Measurements from ENCODE around the gene SH2D2A.
"Not testable (repeated sequence)": the region's sequence is repeated elsewhere in the genome, so short reads cannot be mapped to it uniquely, and the experiment has no call there.

The SH2D2A gene

DNA sequence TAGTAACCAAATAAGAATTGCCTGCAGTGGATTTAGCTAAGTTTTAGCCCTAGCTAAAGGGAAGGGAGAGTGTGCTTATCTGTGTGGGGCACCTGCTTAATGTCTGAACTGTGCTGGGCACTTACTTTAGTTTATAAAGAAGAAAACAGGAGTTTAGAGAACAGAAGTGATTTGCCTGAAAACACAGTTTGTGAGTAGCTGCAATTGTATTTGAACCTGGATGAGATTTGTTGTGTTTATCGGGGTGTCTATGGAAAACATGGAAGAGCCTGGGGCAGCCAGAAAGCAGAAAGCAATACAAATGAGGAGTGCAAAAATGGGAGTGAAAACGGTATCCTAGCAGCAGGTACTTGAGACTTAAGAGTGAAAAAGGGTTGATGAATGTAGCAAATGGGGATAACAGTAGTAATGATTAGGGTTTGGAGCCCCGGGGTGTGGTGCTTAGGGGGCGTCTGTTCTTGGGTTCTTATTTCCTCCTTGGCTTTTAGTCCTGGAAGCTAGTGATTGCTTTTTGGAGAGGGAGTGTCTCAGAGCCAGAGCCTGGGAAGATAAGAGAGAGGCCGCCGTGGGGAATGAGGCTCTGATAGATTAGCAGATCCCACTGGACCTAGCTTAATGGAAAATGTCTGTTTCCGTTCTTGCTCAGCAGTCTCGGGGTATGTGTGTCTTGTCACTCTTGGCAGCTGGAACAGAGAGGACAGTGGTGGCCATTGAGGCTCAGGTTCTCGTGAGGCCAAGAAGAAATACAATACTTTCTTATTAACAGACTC, 43.7 kb downstream of the SH2D2A start:
- peak; percentile 52 to 68 for DNase-seq
- no peak for TF ChIP-seq POLR2A (IDR thresholded peaks at IDR 0.05; ENCODE audit: low read length)
- no peak for TF ChIP-seq GATA1 (IDR thresholded peaks at IDR 0.05; ENCODE audit: low read depth, low read length)

DNA sequence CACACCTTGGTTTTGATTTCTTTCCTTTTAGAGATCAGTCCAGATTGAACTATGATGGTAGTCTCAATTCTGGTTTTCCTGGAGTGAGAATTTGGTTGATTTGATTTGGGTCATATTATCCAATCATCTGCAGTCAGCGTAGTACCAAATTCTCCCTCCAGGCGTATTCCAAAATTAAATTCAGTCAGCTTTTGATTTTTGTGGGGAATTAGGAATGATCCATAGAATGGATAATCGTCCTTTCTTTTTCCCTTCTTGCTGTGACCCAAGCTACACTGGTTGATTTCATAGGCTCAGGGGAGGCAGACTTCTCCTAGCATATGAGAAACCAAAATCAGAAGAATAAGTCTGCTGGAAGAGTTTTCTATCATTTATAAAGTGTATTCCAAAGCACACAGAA, 44.4 kb downstream of the SH2D2A start:
- TF ChIP-seq POLR2A (IDR thresholded peaks at IDR 0.05; ENCODE audit: low read length) (no peak), GATA1 (IDR thresholded peaks at IDR 0.05; ENCODE audit: low read depth, low read length) (no peak)
- DNase-seq, result no peak

DNA sequence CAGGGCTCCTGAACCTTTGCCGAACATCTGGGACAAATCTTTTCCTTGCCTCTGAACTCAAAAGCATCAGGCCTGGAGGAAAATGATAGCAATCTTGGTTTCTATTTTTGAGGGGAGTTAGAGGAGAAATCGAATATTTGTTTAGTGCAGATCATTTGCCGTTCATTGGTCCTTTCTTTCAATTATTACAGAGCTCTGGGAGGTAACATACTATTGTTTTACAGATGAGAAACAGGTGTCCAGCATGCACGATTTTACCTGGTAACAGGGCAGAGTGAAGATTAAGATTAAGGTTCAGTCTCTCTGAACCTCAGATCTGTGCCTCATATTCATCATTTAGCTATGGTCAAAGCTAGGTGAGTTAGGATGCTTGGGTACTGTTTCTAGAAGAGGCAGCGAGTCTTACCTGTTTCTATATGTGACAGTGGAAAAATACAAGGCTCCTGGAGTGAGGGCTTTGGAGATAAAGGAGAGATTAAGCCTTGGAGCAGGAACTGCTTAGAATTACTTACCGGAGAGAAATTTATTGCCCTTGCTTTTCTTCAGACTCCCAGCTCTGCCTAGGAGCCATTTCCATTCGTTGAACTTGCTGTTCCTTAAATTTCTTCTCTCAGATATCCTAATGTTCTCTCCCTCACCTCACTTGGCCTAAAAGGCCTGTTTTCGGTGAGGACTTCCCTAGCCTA, 47.9 kb downstream of the SH2D2A start:
- TF ChIP-seq POLR2A (IDR thresholded peaks at IDR 0.05; ENCODE audit: low read length) (no peak), GATA1 (IDR thresholded peaks at IDR 0.05; ENCODE audit: low read depth, low read length) (no peak)
- DNase-seq, result no peak

DNA sequence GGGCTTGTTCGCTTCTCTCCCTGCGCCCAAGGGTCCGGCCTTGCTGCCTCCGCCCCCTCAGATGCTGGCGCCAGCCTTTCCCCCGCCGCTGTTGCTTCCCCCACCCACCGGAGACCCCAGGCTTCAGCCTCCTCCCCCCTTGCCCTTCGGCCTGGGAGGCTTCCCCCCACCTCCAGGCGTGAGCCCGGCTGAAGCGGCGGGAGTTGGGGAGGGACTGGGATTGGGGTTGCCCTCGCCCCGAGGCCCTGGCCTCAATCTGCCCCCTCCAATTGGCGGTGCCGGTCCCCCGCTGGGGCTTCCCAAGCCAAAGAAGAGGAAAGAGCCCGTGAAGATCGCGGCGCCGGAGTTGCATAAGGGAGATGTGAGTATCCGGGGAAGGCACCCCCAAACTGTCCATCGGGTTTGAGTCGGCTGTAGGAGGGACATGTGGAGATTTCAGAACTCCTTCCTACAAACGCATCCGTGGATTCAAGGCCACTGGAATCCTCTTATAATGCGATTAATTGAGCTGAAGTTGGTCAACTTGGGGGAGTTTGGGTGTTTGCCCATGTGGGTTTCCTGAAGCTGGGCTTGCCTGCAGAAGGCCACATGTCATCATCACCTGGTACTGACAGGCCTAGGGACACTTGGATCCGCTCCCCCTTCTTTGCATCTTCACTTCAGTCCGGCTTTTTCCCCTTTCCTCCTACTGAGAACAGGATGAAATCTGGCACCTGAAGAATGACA, 48.6 kb downstream of the SH2D2A start:
- DNase-seq, result peak in 1 of 2 experiments; percentile 70

DNA sequence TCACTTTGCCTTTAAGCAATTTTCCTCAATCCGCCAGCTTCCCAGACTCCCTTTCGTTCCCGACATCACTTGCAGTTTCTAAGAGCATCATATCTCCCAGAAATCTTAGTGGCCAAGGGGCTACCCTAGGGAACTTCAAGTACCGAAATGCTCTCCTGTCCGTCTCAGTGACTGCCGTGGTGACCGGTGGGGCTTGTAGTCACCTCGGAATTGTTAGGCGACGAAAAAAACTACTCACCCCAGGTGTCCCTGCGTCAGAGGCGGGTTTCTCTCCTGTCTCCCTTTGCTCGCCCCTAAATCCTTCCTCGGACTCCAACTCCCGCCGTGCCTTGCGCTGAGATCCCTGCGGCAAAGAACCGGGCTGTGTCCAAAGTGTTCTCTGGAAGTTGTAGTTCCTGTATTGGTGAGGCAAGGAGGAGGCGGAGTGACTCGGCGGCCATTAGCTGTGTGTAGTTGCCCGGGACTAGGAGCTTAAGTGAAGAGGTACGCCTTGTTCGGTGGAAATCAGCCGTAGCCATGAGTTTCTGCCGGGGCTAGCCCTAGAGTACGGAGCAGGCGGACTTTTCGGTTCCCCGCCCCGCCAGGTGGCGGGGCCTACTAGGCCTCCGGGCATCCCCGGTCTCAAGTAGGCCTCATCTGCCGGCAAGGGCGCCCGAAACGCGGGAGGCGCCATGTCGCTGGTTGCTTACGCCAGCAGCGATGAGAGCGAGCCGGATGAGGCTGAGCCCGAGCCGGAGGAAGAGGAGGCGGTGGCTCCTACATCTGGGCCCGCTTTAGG, 49.4 kb downstream of the SH2D2A start, which contains the start of gene PRCC:
Gene PRCC (plus strand): TSS at position 435 of the 778 bp plus-strand sequence. CDS start 237 bp downstream, at position 672.
- DNase-seq, result peak; percentile 99
- no peak for TF ChIP-seq GATA1 (IDR thresholded peaks at IDR 0.05; ENCODE audit: low read depth, low read length)
- TF ChIP-seq POLR2A (IDR thresholded peaks at IDR 0.05; ENCODE audit: low read length), result peak; percentile 58

More for the DNA sequence above, 48.6 kb downstream of the SH2D2A start:
- TF ChIP-seq GATA1 (IDR thresholded peaks at IDR 0.05; ENCODE audit: low read depth, low read length) (no peak), POLR2A (IDR thresholded peaks at IDR 0.05; ENCODE audit: low read length) (no peak)

DNA sequence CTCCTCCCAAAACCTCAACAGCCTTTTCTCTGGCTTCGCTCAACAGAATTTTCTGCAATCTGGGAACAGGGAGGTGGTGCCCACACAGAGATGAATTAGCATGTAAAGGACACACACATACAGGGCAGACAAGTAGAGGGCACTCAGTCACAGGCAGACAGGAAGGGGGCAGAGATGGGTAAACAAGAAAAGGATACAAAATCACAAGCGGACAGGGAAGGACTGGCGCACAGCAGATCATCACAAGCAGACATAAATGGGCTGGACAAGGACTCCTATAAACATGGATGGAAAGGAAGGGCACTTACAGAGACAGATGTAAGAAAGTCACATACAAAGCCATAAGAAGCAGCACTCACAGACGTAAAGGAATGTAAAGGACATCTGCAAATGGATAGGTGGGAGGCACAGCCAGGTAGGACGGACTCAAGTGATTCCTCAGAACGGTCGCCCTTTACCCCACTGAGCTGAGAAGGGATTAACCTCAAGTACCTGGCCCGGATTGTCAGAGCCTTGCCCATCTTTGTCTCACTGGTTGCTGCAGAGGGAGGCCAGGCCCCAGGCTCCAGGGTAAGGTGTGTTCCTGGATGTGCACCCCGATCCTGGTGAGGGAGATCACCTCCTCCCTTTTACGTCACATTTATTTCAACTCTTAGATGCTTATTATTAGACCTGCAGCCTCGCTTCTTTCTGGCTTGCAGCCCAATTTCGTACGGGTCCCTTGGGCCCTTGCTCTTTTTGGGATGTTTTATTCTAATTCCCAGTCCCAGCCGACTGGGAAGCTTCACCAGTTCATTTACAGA, 50.1 kb downstream of the SH2D2A start:
- no peak for DNase-seq

DNA sequence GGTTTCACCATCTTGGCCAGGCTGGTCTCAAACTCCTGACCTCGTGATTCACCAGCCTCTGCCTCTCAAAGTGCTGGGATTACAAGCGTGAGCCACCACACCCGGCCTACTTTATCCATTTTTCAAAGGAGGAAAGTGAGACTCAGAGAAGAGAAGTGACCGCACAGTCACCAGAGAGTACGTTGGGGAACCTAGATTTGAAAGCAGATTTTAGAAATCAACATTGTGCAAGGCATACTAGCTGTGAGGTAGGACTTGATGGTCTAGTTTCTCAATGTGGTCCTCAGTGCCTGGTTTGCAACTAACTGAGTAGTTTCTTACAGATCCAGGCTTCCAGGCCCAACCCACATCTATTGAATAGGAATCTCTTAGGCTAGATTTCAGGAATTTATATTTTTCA, 51.0 kb downstream of the SH2D2A start:
- no peak for TF ChIP-seq POLR2A (IDR thresholded peaks at IDR 0.05; ENCODE audit: low read length)
- no peak for DNase-seq

More for the DNA sequence above, 50.1 kb downstream of the SH2D2A start:
- TF ChIP-seq GATA1 (IDR thresholded peaks at IDR 0.05; ENCODE audit: low read depth, low read length) (no peak), POLR2A (IDR thresholded peaks at IDR 0.05; ENCODE audit: low read length) (no peak)

DNA sequence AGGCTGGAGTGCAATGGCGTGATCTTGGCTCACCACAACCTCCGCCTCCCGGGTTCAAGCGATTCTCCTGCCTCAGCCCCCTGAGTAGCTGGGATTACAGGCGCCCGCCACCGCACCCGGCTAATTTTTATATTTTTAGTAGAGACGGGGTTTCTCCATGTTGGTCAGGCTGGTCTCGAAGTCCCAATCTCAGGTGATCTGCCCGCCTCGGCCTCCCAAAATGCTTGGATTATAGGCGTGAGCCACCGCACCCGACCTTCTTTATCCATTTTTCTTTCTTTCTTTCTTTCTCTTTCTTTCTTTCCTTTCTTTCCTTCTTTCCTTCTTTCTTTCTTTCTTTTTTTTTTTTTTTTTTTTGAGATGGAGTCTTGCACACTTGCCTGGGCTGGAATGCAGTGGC, 51.5 kb downstream of the SH2D2A start:
- DNase-seq, result not testable (repeated sequence)

DNA sequence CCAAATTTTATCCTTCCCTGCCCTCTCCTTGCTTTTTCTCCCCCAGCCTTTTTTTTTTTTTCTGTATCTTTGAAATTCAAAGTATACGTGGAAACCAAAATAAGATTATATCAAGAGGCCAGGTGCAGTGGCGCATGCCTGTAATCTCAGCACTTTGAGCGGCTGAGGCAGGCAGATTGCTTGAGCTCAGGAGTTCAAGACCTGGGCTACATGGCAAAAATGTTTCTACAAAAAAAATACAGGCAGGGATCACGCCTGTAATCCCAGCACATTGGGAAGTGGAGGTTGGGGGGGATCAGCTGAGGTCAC, 55.9 kb downstream of the SH2D2A start:
- no peak for DNase-seq
- no peak for TF ChIP-seq GATA1 (IDR thresholded peaks at IDR 0.05; ENCODE audit: low read depth, low read length)
- no peak for TF ChIP-seq POLR2A (IDR thresholded peaks at IDR 0.05; ENCODE audit: low read length)

DNA sequence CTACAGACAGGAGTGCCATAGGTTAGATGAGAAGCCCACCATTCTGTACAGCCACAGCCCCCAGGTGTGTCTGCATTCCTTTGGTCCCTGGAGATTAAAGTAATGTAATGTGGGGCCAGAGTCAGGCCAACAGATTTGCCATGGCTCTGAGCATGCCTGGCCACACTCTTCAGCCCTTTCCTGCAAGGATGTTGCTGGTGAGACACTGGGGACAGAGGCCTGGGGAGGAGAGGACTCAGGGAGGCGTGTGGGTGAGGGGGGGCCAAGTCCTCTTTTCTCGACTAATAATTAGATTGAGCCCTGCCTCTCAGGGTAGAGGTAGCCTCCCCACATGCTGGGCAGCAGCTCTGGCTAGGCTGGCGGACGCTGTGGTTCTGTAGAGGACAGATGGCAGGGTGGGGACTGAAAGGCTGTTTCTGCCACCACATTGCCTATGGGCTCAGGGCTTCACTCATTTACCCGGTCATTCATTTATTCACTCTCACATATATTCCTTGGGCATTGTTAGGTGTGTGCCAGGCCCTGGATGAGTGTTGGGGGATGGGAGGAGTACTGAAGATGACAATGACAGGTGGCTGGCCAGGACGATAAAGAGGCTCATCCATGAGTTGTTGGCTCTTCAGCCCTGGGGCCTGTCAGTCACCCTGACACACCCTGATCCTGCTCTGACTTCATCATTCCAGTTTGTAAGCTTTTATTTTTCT, 56.4 kb downstream of the SH2D2A start:
- TF ChIP-seq POLR2A (IDR thresholded peaks at IDR 0.05; ENCODE audit: low read length) (peak; percentile 26), GATA1 (IDR thresholded peaks at IDR 0.05; ENCODE audit: low read depth, low read length) (no peak)
- no peak for DNase-seq

DNA sequence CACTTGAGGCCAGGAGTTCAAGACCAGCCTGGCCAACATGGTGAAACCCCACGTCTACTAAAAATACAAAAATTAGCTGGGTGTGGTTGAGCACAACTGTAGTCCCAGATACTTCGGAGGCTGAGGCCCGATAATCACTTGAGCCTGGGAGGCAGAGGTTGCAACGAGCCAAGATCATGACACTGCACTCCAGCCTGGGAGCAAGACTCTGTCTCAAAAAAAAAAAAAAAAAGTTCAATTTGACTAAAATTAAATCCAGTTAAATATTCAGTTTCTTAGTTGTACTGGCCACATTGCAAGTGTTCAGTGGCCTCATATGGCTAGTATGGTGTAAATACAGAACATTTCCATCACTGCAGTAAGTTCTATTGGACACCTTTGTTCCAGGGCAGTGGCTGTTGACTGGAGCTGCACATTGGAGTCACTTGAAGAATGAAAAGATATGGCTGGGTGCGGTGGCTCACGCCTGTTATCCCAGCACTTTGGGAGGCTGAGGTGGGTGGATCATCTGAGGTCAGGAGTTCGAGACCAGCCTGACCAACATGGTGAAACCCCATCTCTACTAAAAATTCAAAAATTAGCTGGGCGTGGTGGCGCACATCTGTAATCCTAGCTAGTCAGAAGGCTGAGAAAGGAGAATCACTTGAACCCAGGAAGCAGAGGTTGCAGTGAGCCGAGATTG, 58.9 kb downstream of the SH2D2A start:
- peak; percentile 76 to 85 for DNase-seq

DNA sequence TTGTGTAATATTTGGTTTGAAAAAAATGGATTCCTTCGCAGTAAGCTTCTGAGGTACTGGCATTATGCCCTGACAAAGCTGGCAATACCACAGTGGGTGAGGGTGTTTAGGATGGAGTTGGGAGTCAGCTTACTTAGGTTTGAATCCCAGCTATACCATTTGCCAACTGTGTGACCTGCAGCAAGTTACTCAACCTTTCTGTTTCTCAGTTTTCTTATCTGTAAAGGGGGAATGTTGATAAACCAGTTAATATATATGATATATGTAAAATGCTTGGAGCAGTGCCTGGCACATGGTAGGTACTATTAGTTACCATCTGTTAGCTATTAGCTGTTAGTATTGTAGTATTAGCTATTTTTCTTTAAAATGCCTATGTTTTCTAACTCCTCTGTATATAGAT, 60.3 kb downstream of the SH2D2A start:
- TF ChIP-seq GATA1 (IDR thresholded peaks at IDR 0.05; ENCODE audit: low read depth, low read length) (no peak), POLR2A (IDR thresholded peaks at IDR 0.05; ENCODE audit: low read length) (no peak)
- DNase-seq, result no peak

Measured in erythroblast (primary cell).